GM21381 (cell line): ENCODE measurements around the gene MAPKBP1.

ENCODE experiments used
- ATAC-seq: cut with Tn5 transposase; IDR thresholded peaks from one replicate; pipeline ENCODE4 v1.9.1; 2021; ENCODE audit warnings: mild to moderate bottlenecking, moderate library complexity; ENCODE audit not compliant: unreplicated experiment

The MAPKBP1 gene

GRCh38 chr15:41806291-41807181 lies 32.3 kb downstream of the MAPKBP1 start:
- ATAC-seq, result no peak

DNA sequence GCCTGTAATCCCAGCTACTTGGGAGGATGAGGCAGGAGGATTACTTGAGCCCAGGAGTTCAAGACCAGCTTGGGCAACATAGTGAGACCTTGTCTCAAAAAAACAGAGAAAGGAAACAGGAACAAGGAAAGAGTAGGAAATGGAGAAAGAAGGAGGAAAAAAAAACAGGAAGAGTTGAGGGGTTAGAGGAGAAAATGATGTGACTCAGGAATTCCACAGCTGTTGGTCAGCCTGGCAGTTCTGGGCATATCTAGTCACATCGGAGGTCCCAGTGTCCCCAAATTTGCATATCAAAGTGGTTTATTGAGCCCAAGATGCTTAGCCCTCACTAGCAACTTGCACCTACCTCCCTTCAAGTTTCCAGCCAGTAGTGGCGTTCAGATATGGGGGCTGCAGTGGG lies 34.8 kb downstream of the MAPKBP1 start:
- ATAC-seq, result no peak

GRCh38 chr15:41809526-41810220 lies 35.4 kb downstream of the MAPKBP1 start:
- no peak for ATAC-seq

DNA sequence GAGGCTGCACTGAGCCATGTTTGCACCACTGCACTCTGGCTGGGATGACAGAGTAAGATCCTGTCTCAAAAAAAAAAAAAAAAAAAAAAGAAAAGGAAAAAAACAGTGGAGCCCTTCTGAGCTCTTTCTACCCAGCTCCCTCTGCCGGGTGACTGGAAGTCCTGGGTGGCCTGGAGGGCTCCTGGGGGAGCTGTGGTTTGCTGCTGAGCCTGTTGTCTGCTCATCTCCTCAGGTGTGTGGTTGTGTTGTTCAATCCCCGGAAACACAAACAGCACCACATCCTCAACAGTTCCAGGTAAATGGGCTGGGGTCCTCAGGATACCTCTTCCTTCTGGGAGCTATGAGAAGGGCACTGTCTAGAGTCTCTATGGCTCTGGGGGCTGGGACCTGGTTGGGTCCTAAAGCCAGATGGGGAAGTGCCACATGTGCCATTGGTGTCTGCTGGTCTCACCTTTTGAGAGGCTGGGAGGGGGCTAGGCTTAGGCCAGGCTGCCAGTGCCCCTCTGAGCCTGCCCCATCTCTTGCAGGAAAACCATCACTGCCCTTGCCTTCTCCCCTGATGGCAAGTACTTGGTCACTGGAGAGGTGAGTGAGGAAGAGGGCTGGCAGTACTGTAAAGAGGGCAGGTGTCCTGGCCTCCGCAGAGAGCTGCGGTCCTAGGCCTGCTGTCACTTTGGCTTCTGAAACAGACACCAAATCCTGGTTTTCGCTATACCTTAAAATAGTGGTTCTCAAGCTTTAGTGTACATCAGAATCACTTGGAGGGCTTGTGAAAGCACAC lies 36.6 kb downstream of the MAPKBP1 start:
- no peak for ATAC-seq

DNA sequence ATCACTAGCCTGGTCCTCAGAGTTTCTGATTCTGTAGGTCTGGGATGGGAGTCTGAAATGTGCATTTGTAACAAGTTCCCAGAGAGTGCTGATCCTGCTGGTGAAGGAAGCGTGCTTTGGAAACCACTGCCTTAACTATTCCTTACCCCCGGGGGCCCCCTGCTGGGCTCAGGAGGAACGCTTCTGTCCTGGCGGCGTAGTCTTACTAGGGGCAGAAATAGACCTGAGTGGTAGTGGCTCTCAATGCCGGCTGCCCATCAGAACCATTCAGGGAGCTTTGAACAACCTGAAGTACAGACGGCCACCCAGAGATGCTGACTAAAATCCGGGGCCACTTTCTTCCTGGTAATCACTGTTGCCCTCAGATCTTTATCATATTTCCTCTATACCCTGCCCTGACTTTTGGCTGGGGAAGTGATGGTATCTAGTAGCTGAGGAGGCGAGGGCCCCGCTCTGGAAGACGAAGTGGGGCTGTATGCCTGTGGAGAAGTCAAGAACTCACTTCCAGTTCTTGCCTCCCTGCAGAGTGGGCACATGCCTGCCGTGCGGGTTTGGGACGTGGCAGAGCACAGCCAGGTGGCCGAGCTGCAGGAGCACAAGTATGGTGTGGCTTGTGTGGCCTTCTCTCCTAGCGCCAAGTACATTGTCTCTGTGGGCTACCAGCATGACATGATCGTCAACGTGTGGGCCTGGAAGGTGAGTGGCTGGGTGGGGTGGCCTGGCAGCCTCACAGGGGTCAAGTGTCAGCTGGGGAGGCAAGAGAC lies 37.3 kb downstream of the MAPKBP1 start:
- no peak for ATAC-seq

DNA sequence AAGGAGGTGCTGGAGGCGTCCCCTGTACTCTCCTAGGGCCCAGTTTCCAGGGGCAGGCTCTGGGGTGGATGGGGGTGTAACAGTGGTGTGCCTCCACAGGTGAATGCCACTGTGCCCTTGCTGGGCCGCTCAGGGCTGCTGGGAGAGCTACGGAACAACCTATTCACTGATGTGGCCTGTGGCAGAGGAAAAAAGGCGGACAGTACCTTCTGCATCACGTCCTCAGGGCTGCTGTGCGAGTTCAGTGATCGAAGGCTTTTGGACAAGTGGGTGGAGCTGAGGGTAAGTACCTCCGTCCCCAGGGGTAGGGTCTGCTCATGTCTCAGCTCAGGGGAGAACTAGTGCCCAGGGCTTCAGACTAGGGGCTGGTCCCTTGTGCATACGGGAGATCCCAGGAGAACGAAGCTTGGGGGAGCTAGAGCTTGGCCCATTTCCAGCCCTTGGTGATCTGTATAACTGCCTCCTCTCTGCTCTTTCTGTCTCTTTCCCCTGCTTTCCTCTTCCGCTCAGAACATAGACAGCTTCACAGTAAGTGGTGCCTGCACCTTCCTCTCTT lies 38.6 kb downstream of the MAPKBP1 start:
- no peak for ATAC-seq

- ATAC-seq, result no peak
Measured at GRCh38 chr15:41813426-41813825, 39.1 kb downstream of the MAPKBP1 start.

- ATAC-seq, result no peak
Measured at GRCh38 chr15:41814534-41814933, 40.2 kb downstream of the MAPKBP1 start.

DNA sequence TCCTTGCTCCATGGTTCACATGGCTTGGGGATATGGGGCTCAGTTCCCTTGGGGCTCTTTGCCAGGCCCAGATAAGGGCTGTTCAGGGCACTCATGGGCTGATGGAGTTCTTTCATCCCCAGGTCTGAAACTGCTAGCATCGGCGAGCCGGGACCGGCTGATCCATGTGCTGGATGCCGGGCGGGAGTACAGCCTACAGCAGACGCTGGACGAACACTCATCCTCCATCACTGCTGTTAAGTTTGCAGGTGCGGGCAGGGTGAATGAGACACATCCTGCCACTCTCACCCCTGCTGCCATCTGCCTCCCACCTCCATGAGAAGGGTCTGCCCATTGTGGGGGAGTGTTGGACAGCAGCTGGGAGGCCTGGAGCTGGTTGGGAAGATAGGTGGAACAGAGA lies 42.5 kb downstream of the MAPKBP1 start:
- no peak for ATAC-seq

- no peak for ATAC-seq
Measured at GRCh38 chr15:41817327-41817726, 43.0 kb downstream of the MAPKBP1 start.

DNA sequence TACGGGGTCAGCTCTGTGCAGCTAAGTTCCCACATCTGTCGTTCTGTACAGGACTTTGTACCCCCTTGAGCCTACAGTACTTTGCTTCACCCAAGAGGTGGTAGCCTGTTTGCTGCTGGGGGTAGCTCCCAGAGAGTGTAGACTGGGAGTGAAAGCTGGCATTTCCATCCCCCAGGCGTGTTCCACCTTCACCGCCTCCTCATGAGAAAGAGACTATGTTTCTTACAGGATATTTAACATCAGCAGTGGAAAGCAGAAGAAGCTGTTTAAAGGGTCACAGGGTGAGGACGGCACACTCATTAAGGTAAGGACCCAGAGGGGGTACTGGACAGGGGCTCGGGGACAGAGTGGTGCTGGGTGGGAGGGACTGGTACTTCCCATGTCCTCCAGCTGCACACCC lies 43.5 kb downstream of the MAPKBP1 start:
- no peak for ATAC-seq

DNA sequence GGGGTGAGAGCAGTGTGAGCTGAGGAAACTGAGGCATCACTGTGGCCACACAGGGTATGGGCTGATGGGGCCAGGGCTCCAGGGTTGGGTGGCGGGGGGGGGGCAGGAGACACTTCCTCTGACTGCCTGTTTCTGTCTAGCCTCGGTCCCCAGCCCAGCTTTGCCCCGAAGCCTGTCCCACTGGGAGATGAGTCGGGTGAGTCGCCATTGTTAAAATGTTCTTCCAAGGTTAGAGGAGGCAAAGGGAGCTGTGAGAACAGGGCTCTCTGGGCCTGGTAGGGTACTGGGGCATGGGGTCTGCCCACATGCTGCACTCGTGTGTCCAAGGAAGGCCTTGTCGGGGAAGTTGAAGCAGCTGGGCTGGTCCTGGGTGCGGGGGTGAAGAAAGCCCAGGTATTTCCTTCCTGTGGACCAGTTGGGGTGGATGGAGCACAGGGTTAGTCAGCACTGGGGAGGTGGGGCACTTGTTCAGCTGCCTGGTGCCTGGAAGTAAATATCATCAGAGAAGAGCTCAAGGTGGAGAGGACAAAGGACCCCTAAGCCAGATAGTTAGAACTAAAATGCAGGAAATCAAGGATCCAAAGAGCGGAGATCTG lies 45.3 kb downstream of the MAPKBP1 start:
- ATAC-seq, result no peak

- no peak for ATAC-seq
Measured at GRCh38 chr15:41820791-41821423, 46.6 kb downstream of the MAPKBP1 start.

DNA sequence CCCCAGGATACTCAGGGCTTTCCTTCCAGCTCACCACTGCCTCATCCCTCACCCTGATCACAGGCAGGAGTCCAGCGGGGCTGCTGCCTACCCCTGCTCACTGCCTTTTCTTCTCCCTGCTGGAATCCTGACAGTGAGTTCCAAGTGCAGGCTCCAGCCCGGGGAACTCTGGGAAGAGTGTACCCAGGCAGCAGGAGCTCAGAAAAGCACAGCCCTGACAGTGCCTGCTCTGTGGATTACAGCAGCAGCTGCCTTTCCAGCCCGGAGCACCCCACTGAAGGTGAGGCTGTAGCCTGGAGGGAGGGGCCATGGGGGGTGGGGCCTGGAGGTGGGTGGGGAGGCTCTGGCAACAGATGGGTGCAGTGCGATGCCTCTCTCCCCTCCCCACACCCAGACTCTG lies 47.5 kb downstream of the MAPKBP1 start:
- no peak for ATAC-seq

DNA sequence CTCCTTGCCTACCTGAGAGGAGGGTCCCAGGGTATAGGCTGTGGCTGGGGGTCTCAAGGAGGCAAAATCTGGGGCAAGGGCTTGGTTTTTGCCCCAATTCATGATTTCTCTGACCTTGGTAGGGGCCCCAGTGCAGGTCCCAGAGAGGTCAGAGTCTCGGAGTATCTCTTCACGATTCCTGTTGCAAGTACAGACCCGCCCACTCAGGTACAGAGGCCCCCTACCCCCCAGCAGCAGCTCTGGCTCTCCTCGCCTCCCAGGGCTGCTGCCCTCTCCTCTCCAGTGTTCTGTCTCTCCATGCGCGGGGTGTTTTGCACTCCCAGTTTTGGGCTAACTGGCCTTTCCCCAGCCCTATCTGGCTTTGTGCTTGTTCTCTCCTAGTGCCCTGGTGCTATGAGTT lies 48.2 kb downstream of the MAPKBP1 start:
- no peak for ATAC-seq

GRCh38 chr15:41822957-41823356 lies 48.7 kb downstream of the MAPKBP1 start:
- no peak for ATAC-seq

- ATAC-seq, result no peak
Measured at GRCh38 chr15:41823502-41823901, 49.2 kb downstream of the MAPKBP1 start.

DNA sequence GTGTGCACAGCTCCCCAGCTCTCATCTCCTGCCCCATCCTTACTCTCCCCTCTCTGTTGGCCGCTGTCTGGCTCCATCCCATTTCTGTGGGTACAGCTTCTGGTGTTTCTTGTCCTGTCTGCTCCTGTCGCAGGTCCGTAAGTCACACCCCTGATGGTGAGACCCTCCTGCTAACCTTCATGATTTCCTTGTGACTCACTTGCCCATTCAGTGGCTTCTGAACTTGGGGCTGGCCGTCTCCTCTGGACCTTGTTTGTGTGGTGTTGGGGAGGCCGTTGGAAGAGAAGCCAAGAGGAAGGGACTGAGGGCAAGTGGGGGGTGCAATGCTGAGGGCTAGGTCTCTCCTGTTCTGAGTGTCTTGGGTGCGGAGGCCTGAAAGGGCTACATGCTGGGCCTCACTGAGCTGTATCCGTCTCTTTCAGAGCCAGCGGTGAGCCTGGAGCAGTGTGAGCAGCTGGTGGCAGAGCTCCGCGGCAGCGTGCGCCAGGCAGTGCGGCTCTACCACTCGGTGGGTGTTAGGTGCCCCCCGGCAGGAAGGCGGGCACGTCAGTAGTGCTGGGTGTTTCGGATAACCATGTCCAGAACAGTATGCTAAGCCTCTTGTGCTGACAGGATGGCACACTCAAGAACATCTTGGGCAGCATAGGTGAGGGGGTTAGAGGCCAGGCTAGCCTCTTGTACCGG lies 49.9 kb downstream of the MAPKBP1 start:
- ATAC-seq, result no peak

- ATAC-seq, result no peak
Measured at GRCh38 chr15:41825145-41825544, 50.9 kb downstream of the MAPKBP1 start.
